Glutamatergic neuron (in vitro differentiated cells): ENCODE data around the gene MTA3. TPM values are rescaled to one million over a fixed set of nuclear protein-coding genes. Genes with fewer than 3 reads are reported as not detected.
"Not testable (repeated sequence)": the region's sequence is repeated elsewhere in the genome, so short reads cannot be mapped to it uniquely, and the experiment has no call there.

Source experiments
- DNase-seq: peaks from one replicate; pipeline ENCODE4 v3.0.0; 2022
- H3K27ac Mint-ChIP-seq: one replicate; pipeline ENCODE4 v1.8.0; 2020; ENCODE audit warnings: mild to moderate bottlenecking, mixed read lengths, inconsistent platforms; ENCODE audit not compliant: unreplicated experiment
- H3K27me3 Mint-ChIP-seq: one replicate; pipeline ENCODE4 v1.8.0; 2020; ENCODE audit warnings: mild to moderate bottlenecking, moderate library complexity, mixed read lengths, inconsistent platforms; ENCODE audit not compliant: unreplicated experiment
- H3K36me3 Mint-ChIP-seq: one replicate; pipeline ENCODE4 v1.8.0; 2020; ENCODE audit warnings: mild to moderate bottlenecking, mixed read lengths, inconsistent platforms; ENCODE audit not compliant: unreplicated experiment
- H3K4me1 Mint-ChIP-seq: one replicate; pipeline ENCODE4 v1.8.0; 2020; ENCODE audit warnings: mild to moderate bottlenecking, low read depth, mixed read lengths, inconsistent platforms; ENCODE audit not compliant: unreplicated experiment
- H3K4me3 Mint-ChIP-seq: one replicate; pipeline ENCODE4 v1.8.0; 2020; ENCODE audit warnings: mild to moderate bottlenecking, mixed read lengths, inconsistent platforms; ENCODE audit not compliant: unreplicated experiment
- H3K9me3 Mint-ChIP-seq: one replicate; pipeline ENCODE4 v1.8.0; 2020; ENCODE audit warnings: mild to moderate bottlenecking, moderate library complexity, mixed read lengths, inconsistent platforms; ENCODE audit not compliant: unreplicated experiment
- CTCF ChIP-seq: fragments of 200-600 bp; sonication (generic); IDR thresholded peaks from one replicate; pipeline ENCODE4 v1.5.0; 2021; ENCODE audit not compliant: partially characterized antibody, unreplicated experiment
- total RNA-seq: library from RNA; stranded (reverse); fragmentation: NEBNext Ultra II Directional; extraction: Animal tissue kit (Norgen Biotek cat#: 25700); gene quantifications from one replicate; pipeline ENCODE4 v1.2.1, GENCODE V29; 2021; ENCODE audit not compliant: unreplicated experiment

MTA3 gene
- total RNA-seq, 1 donor from 2014 or later, result 64.1 TPM

GRCh38 chr2:42607101-42607637 is 38.7 kb downstream of the MTA3 start:
- Mint-ChIP-seq H3K36me3 (peaks cover 16% of the 10 kb centered on the region), H3K4me1 (no peaks in the 10 kb centered on the region), H3K4me3 (no peak overlapping the region), H3K27me3 (peaks cover 6% of the 10 kb centered on the region), H3K9me3 (peaks cover 3% of the 10 kb centered on the region), H3K27ac (no peak overlapping the region)
- DNase-seq, result no peak
- TF ChIP-seq CTCF, result no peak

- H3K27me3 Mint-ChIP-seq, result no peaks in the 10 kb centered on the region
- peaks cover 5% of the 10 kb centered on the region for H3K36me3 Mint-ChIP-seq
- no peak for DNase-seq
- no peaks in the 10 kb centered on the region for H3K9me3 Mint-ChIP-seq
- H3K27ac Mint-ChIP-seq, result no peak overlapping the region
- no peak for TF ChIP-seq CTCF
- H3K4me3 Mint-ChIP-seq, result no peak overlapping the region
- no peaks in the 10 kb centered on the region for H3K4me1 Mint-ChIP-seq
Measured at GRCh38 chr2:42613281-42614064, 45.0 kb downstream of the MTA3 start.

- TF ChIP-seq CTCF, result no peak
- no peaks in the 10 kb centered on the region for H3K4me1 Mint-ChIP-seq
- no peaks in the 10 kb centered on the region for H3K9me3 Mint-ChIP-seq
- no peak overlapping the region for H3K4me3 Mint-ChIP-seq
- H3K27me3 Mint-ChIP-seq, result no peaks in the 10 kb centered on the region
- peaks cover 5% of the 10 kb centered on the region for H3K36me3 Mint-ChIP-seq
- DNase-seq, result no peak
- no peak overlapping the region for H3K27ac Mint-ChIP-seq
Measured at GRCh38 chr2:42614838-42615237, 46.4 kb downstream of the MTA3 start.

GRCh38 chr2:42618116-42618515 is 49.7 kb downstream of the MTA3 start:
- TF ChIP-seq CTCF, result no peak
- H3K27ac Mint-ChIP-seq, result no peak overlapping the region
- H3K4me1 Mint-ChIP-seq, result no peaks in the 10 kb centered on the region
- no peak overlapping the region for H3K4me3 Mint-ChIP-seq
- no peaks in the 10 kb centered on the region for H3K9me3 Mint-ChIP-seq
- peaks cover 4% of the 10 kb centered on the region for H3K36me3 Mint-ChIP-seq
- no peaks in the 10 kb centered on the region for H3K27me3 Mint-ChIP-seq
- DNase-seq, result no peak

GRCh38 chr2:42618972-42619371 is 50.5 kb downstream of the MTA3 start:
- Mint-ChIP-seq H3K9me3 (no peaks in the 10 kb centered on the region), H3K4me1 (no peaks in the 10 kb centered on the region), H3K27me3 (no peaks in the 10 kb centered on the region), H3K36me3 (peaks cover 10% of the 10 kb centered on the region), H3K27ac (no peak overlapping the region), H3K4me3 (no peak overlapping the region)
- no peak for TF ChIP-seq CTCF
- DNase-seq, result no peak

- DNase-seq, H3K4me1 Mint-ChIP-seq, H3K4me3 Mint-ChIP-seq, H3K27me3 Mint-ChIP-seq, H3K9me3 Mint-ChIP-seq, H3K27ac Mint-ChIP-seq: not testable (repeated sequence)
- peaks cover 10% of the 10 kb centered on the region for H3K36me3 Mint-ChIP-seq
Measured at GRCh38 chr2:42621626-42622025, 53.2 kb downstream of the MTA3 start.
